Keratinocyte (primary cell): ENCODE data around the gene TKT. TPM values are rescaled to one million over a fixed set of nuclear protein-coding genes. Genes with fewer than 3 reads are reported as not detected.

Source experiments
- DNase-seq: peaks from one replicate; pipeline ENCODE4 v3.0.0-alpha.2; 2011; ENCODE audit warnings: low read depth, missing footprints, low spot score
- FAIRE-seq: peaks from 2 replicates; lab custom pipeline; 2011; peaks lifted over from hg19 to GRCh38; lab: Jason Lieb, UNC
- H2AFZ ChIP-seq: 2 replicates; pipeline ENCODE4 v1.6.0; 2012; ENCODE audit warnings: low read length, control low read depth, inconsistent platforms; ENCODE audit not compliant: control insufficient read depth
- H3K27ac ChIP-seq: 2 replicates; pipeline ENCODE4 v1.5.1; 2011; ENCODE audit warnings: low read length; ENCODE audit not compliant: control insufficient read depth, insufficient read depth
- H3K27me3 ChIP-seq: 3 replicates; pipeline ENCODE4 v1.6.0; 2011; ENCODE audit warnings: low read length; ENCODE audit not compliant: control insufficient read depth, insufficient read depth; ENCODE audit errors: extremely low read depth
- H3K36me3 ChIP-seq, 2 experiments: 2 replicates in 1 of 2; 3 replicates in 1 of 2; pipeline ENCODE4 v1.5.1; 2011; ENCODE audit warnings: low read length in 2 of 2, mild to moderate bottlenecking in 1 of 2; ENCODE audit not compliant: control insufficient read depth in 2 of 2, insufficient read depth in 2 of 2; ENCODE audit errors: extremely low read depth in 1 of 2
- H3K4me1 ChIP-seq: 3 replicates; pipeline ENCODE4 v1.5.1; 2011; ENCODE audit warnings: low read length; ENCODE audit not compliant: control insufficient read depth, insufficient read depth; ENCODE audit errors: extremely low read depth
- H3K4me2 ChIP-seq: 3 replicates; pipeline ENCODE4 v1.6.0; 2011; ENCODE audit warnings: low read depth, low read length; ENCODE audit not compliant: control insufficient read depth, insufficient read depth; ENCODE audit errors: extremely low read depth
- H3K4me3 ChIP-seq, 3 experiments: fragments of 200-600 bp in 1 of 3; sonication (generic) in 1 of 3; 2 replicates in 2 of 3; 3 replicates in 1 of 3; pipeline ENCODE4 v1.5.1; 2011 to 2016; ENCODE audit warnings: low read length in 3 of 3, mild to moderate bottlenecking in 3 of 3, control low read depth in 2 of 3, inconsistent platforms in 1 of 3, low read depth in 1 of 3, mixed read lengths in 1 of 3, mixed run types in 1 of 3, moderate library complexity in 1 of 3; ENCODE audit not compliant: control insufficient read depth in 2 of 3, insufficient read depth in 2 of 3; ENCODE audit errors: extremely low read depth in 1 of 3
- H3K79me2 ChIP-seq: 2 replicates; pipeline ENCODE4 v1.6.0; 2012; ENCODE audit warnings: low read length; ENCODE audit not compliant: control insufficient read depth, insufficient read depth
- H3K9ac ChIP-seq: 3 replicates; pipeline ENCODE4 v1.6.0; 2011; ENCODE audit warnings: low read length; ENCODE audit not compliant: control insufficient read depth, insufficient read depth; ENCODE audit errors: extremely low read depth
- H3K9me1 ChIP-seq: 3 replicates; pipeline ENCODE4 v1.6.0; 2011; ENCODE audit warnings: low read length; ENCODE audit not compliant: control insufficient read depth, insufficient read depth; ENCODE audit errors: extremely low read depth
- H3K9me3 ChIP-seq: 2 replicates; pipeline ENCODE4 v1.5.1; 2012; ENCODE audit warnings: low read depth, low read length; ENCODE audit not compliant: control insufficient read depth
- H4K20me1 ChIP-seq: 3 replicates; pipeline ENCODE4 v1.6.0; 2011; ENCODE audit warnings: low read length; ENCODE audit not compliant: control insufficient read depth, insufficient read depth; ENCODE audit errors: extremely low read depth
- CTCF ChIP-seq, 3 experiments: IDR thresholded peaks in 1 of 3; conservative IDR thresholded peaks in 1 of 3; optimal IDR thresholded peaks in 1 of 3; 2 replicates in 2 of 3; 3 replicates in 1 of 3; pipeline versions ENCODE3 to v1.5.1; 2011; ENCODE audit warnings: low read length in 3 of 3, mild to moderate bottlenecking in 3 of 3, moderate library complexity in 2 of 3, control low read depth in 1 of 3, inconsistent platforms in 1 of 3; ENCODE audit not compliant: insufficient read depth in 2 of 3; ENCODE audit errors: extremely low read depth in 1 of 3
- EZH2 ChIP-seq: IDR thresholded peaks from one replicate; pipeline ENCODE4 v1.6.1; 2012; ENCODE audit warnings: inconsistent platforms, mild to moderate bottlenecking, low read length, moderate library complexity
- dilution Hi-C: fragments of 300-500 bp; cut with MboI; formaldehyde crosslinking; loops from one replicate; pipeline ENCODE4 v1.7.0; 2020; ENCODE audit warnings: low sequenced_read_pairs; ENCODE audit not compliant: extremely low pct_ligation_motif_present
- polyA plus RNA-seq, 5 experiments: library from polyadenylated mRNA; depleted of rRNA in 3 of 5; stranded (reverse) in 3 of 5; stranded (forward) in 1 of 5; unstranded in 1 of 5; fragments of >200 nt; gene quantifications; 1 replicate in 1 of 5; 2 replicates in 3 of 5; 3 replicates in 1 of 5; pipeline versions ENCODE4 v1.2.1 to v1.2.3, GENCODE V29; 2011 to 2012; ENCODE audit warnings: missing spikeins in 2 of 5, low read depth in 1 of 5, low replicate concordance in 1 of 5

Gene TKT
- polyA plus RNA-seq, 1 donor (not counting 4 experiments of a cell fraction or from before 2014, with no cell fraction given): 266 TPM

DNA sequence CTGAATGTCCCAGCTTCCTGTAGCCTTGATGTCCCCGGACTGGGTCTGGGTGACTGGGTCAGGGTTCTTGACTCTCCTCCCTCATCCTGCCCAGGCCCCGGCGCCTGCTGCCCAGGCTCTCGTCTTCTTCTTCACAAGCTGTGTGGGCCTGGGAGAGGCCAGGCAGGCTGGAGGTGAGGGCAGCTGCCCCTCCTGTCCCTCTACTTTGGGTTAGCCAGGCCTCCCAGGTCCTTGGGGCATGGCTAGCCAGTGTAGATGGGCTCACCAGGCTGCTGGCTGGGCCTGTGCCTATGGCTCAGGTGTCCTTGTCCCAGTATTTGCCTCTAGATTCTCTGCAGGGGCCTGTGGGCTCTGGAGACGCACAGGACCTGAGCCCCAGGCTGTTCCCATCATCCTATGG is 31.8 kb downstream of the TKT start:
- Histone ChIP-seq H3K36me3 (peaks cover 48 to 60% of the 10 kb centered on the region in 2 experiments), H3K4me1 (no peaks in the 10 kb centered on the region), H3K9me1 (no peaks in the 10 kb centered on the region), H2AFZ (no peak overlapping the region), H3K27ac (no peak overlapping the region), H3K9me3 (no peaks in the 10 kb centered on the region), H3K9ac (no peak overlapping the region), H3K4me2 (no peak overlapping the region), H4K20me1 (peaks cover 5% of the 10 kb centered on the region), H3K79me2 (no peaks in the 10 kb centered on the region), H3K27me3 (no peaks in the 10 kb centered on the region), H3K4me3 (no peak overlapping the region)
- FAIRE-seq (no peak), DNase-seq (no peak)
- dilution Hi-C loops: no loop called here
- no peak for TF ChIP-seq EZH2
- TF ChIP-seq CTCF (optimal IDR thresholded peaks at IDR 0.05 in 1 of 3, IDR thresholded peaks at IDR 0.05 in 1 of 3, conservative IDR thresholded peaks at IDR 0.05 in 1 of 3; ENCODE audit: extremely low read depth in 1 of 3, insufficient read depth in 2 of 3, low read length in 3 of 3): no peak

DNA sequence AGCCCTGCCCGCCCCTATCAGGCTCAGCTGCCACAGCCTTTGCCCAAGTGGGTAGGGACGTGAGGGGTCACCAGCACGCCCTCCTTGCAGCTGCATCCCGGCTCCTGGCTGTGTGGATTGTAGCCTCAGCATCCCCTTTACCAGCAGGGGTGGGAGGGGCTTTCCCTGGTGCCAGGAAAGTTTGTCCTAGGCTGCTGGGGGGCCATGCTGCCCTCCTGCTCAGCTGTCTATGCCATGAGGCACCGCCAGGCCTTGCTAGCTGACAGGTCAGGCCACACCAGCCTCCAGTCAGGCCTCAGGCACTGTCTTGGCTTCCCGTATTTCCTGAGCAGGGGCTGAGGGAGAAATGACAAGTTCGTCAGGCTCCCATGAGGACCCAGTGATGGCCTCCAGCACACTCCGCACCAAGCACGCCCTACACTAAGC is 32.3 kb downstream of the TKT start:
- H3K4me1 ChIP-seq: no peaks in the 10 kb centered on the region
- peaks cover 5% of the 10 kb centered on the region for H4K20me1 ChIP-seq
- H3K27me3 ChIP-seq: no peaks in the 10 kb centered on the region
- FAIRE-seq (no peak), DNase-seq (no peak)
- no peak overlapping the region for H3K4me2 ChIP-seq
- no peak overlapping the region for H3K9ac ChIP-seq
- H3K9me1 ChIP-seq: no peaks in the 10 kb centered on the region
- no peaks in the 10 kb centered on the region for H3K9me3 ChIP-seq
- no peak overlapping the region for H3K27ac ChIP-seq
- H3K4me3 ChIP-seq: no peak overlapping the region
- H3K36me3 ChIP-seq: peaks cover 44 to 55% of the 10 kb centered on the region in 2 experiments
- H2AFZ ChIP-seq: no peak overlapping the region
- no peaks in the 10 kb centered on the region for H3K79me2 ChIP-seq
- TF ChIP-seq EZH2 (no peak), CTCF (optimal IDR thresholded peaks at IDR 0.05 in 1 of 3, IDR thresholded peaks at IDR 0.05 in 1 of 3, conservative IDR thresholded peaks at IDR 0.05 in 1 of 3; ENCODE audit: extremely low read depth in 1 of 3, insufficient read depth in 2 of 3, low read length in 3 of 3) (no peak)
- dilution Hi-C loops: no loop called here
